ENCODE measurements around the gene OOSP4A. TPM values are rescaled to one million over a fixed set of nuclear protein-coding genes. Genes with fewer than 3 reads are reported as not detected.

Gene OOSP4A
- total RNA-seq, 5 donors from 2014 or later (not counting 1 experiment from before 2014, with no cell fraction given), result not detected

- no peak overlapping the region for H3K27ac Mint-ChIP-seq
- no peak overlapping the region for H3K4me3 Mint-ChIP-seq
- Histone ChIP-seq H3K4me1 (ENCODE audit: control insufficient read depth in 1 of 2, extremely low read depth in 1 of 2, insufficient read depth in 2 of 2, low read length in 2 of 2) (no peaks in the 10 kb centered on the region), H3K27me3 (replicated peaks in 1 of 2; ENCODE audit: control insufficient read depth in 2 of 2, extremely low read depth in 1 of 2, insufficient read depth in 2 of 2, low read length in 1 of 2) (no peaks in the 10 kb centered on the region), H3K27ac (ENCODE audit: low read length) (no peak overlapping the region), H3K36me3 (ENCODE audit: control insufficient read depth in 2 of 2, extremely low read depth in 1 of 2, insufficient read depth in 1 of 2, low read length in 1 of 2) (no peaks in the 10 kb centered on the region), H3K4me3 (ENCODE audit: control insufficient read depth in 1 of 2, extremely low read depth in 1 of 2, low read length in 1 of 2) (no peak overlapping the region), H3K9me3 (no peaks in the 10 kb centered on the region)
- CTCF ChIA-PET, result no interaction called here
- H3K27me3 Mint-ChIP-seq, result peaks cover 8 to 9% of the 10 kb centered on the region in 2 donors
- no peaks in the 10 kb centered on the region for H3K9me3 Mint-ChIP-seq
- POLR2A ChIA-PET, result no interaction called here
- no peak for ATAC-seq (replicated peaks in 1 of 4)
- H3K36me3 Mint-ChIP-seq, result no peaks in the 10 kb centered on the region
- no peak for DNase-seq
- no CpG with 5 or more reads among the region's 3 CpGs for WGBS (ENCODE audit: insufficient coverage)
- H3K4me1 Mint-ChIP-seq, result no peaks in the 10 kb centered on the region
These were observed 9.5 kb upstream of the OOSP4A start for GRCh38 chr11:59954219-59954847.

GRCh38 chr11:59957094-59957493, 6.7 kb upstream of the OOSP4A start:
- H3K4me3 Mint-ChIP-seq, result no peak overlapping the region
- H3K9me3 Mint-ChIP-seq, result no peaks in the 10 kb centered on the region
- H3K27me3 Mint-ChIP-seq, result peaks cover 5 to 11% of the 10 kb centered on the region in 2 donors
- H3K4me1 Mint-ChIP-seq, result no peaks in the 10 kb centered on the region
- ATAC-seq (replicated peaks in 1 of 4), result no peak
- Histone ChIP-seq H3K4me3 (ENCODE audit: control insufficient read depth in 1 of 2, extremely low read depth in 1 of 2, low read length in 1 of 2) (no peak overlapping the region), H3K9me3 (no peaks in the 10 kb centered on the region), H3K27me3 (replicated peaks in 1 of 2; ENCODE audit: control insufficient read depth in 2 of 2, extremely low read depth in 1 of 2, insufficient read depth in 2 of 2, low read length in 1 of 2) (no peaks in the 10 kb centered on the region), H3K27ac (ENCODE audit: low read length) (no peak overlapping the region), H3K36me3 (ENCODE audit: control insufficient read depth in 2 of 2, extremely low read depth in 1 of 2, insufficient read depth in 1 of 2, low read length in 1 of 2) (no peaks in the 10 kb centered on the region), H3K4me1 (ENCODE audit: control insufficient read depth in 1 of 2, extremely low read depth in 1 of 2, insufficient read depth in 2 of 2, low read length in 2 of 2) (no peaks in the 10 kb centered on the region)
- no peaks in the 10 kb centered on the region for H3K36me3 Mint-ChIP-seq
- WGBS (ENCODE audit: insufficient coverage), result no CpG with 5 or more reads among the region's 4 CpGs
- ChIA-PET CTCF (no interaction called here), POLR2A (no interaction called here)
- H3K27ac Mint-ChIP-seq, result no peak overlapping the region
- no peak for DNase-seq

- no peak for DNase-seq
- Histone ChIP-seq H3K27me3 (replicated peaks in 1 of 2; ENCODE audit: control insufficient read depth in 2 of 2, extremely low read depth in 1 of 2, insufficient read depth in 2 of 2, low read length in 1 of 2) (no peaks in the 10 kb centered on the region), H3K27ac (ENCODE audit: low read length) (no peak overlapping the region), H3K4me1 (ENCODE audit: control insufficient read depth in 1 of 2, extremely low read depth in 1 of 2, insufficient read depth in 2 of 2, low read length in 2 of 2) (no peaks in the 10 kb centered on the region), H3K4me3 (ENCODE audit: control insufficient read depth in 1 of 2, extremely low read depth in 1 of 2, low read length in 1 of 2) (no peak overlapping the region), H3K9me3 (no peaks in the 10 kb centered on the region), H3K36me3 (ENCODE audit: control insufficient read depth in 2 of 2, extremely low read depth in 1 of 2, insufficient read depth in 1 of 2, low read length in 1 of 2) (no peaks in the 10 kb centered on the region)
- no peak for ATAC-seq (replicated peaks in 1 of 4)
- no peaks in the 10 kb centered on the region for H3K9me3 Mint-ChIP-seq
- ChIA-PET POLR2A (no interaction called here), CTCF (no interaction called here)
- no peak overlapping the region for H3K4me3 Mint-ChIP-seq
- 50% methylated on average over 3 of the region's 9 CpGs for WGBS (ENCODE audit: insufficient coverage)
- no peak overlapping the region for H3K27ac Mint-ChIP-seq
- no peaks in the 10 kb centered on the region for H3K36me3 Mint-ChIP-seq
- peaks cover 5 to 15% of the 10 kb centered on the region in 2 donors for H3K27me3 Mint-ChIP-seq
- no peaks in the 10 kb centered on the region for H3K4me1 Mint-ChIP-seq
These were observed 3.1 kb upstream of the OOSP4A start for GRCh38 chr11:59960502-59961381.

GRCh38 chr11:59962107-59962482, 1.7 kb upstream of the OOSP4A start:
- Histone ChIP-seq H3K36me3 (ENCODE audit: control insufficient read depth in 2 of 2, extremely low read depth in 1 of 2, insufficient read depth in 1 of 2, low read length in 1 of 2) (no peaks in the 10 kb centered on the region), H3K9me3 (no peaks in the 10 kb centered on the region), H3K27ac (ENCODE audit: low read length) (no peak overlapping the region), H3K27me3 (replicated peaks in 1 of 2; ENCODE audit: control insufficient read depth in 2 of 2, extremely low read depth in 1 of 2, insufficient read depth in 2 of 2, low read length in 1 of 2) (no peaks in the 10 kb centered on the region), H3K4me1 (ENCODE audit: control insufficient read depth in 1 of 2, extremely low read depth in 1 of 2, insufficient read depth in 2 of 2, low read length in 2 of 2) (no peaks in the 10 kb centered on the region), H3K4me3 (ENCODE audit: control insufficient read depth in 1 of 2, extremely low read depth in 1 of 2, low read length in 1 of 2) (no peak overlapping the region)
- H3K4me3 Mint-ChIP-seq, result no peak overlapping the region
- H3K27me3 Mint-ChIP-seq, result peaks cover 0 to 14% of the 10 kb centered on the region in 2 donors
- ChIA-PET CTCF (no interaction called here), POLR2A (no interaction called here)
- no peaks in the 10 kb centered on the region for H3K36me3 Mint-ChIP-seq
- no peaks in the 10 kb centered on the region for H3K9me3 Mint-ChIP-seq
- H3K27ac Mint-ChIP-seq, result no peak overlapping the region
- ATAC-seq (replicated peaks in 1 of 4) (no peak), DNase-seq (no peak)
- whole genome bisulfite sequencing (ENCODE audit: insufficient coverage), result 60% methylated on average over 1 of the region's 2 CpGs
- H3K4me1 Mint-ChIP-seq, result no peaks in the 10 kb centered on the region

GRCh38 chr11:59965424-59965823, 1.6 kb downstream of the OOSP4A start:
- Mint-ChIP-seq H3K27me3 (peaks cover 4 to 8% of the 10 kb centered on the region in 2 donors), H3K4me3 (no peak overlapping the region), H3K27ac (no peak overlapping the region), H3K4me1 (no peaks in the 10 kb centered on the region), H3K36me3 (no peaks in the 10 kb centered on the region), H3K9me3 (no peaks in the 10 kb centered on the region)
- ChIA-PET POLR2A (no interaction called here), CTCF (no interaction called here)
- ATAC-seq (replicated peaks in 1 of 4), result no peak
- Histone ChIP-seq H3K27me3 (replicated peaks in 1 of 2; ENCODE audit: control insufficient read depth in 2 of 2, extremely low read depth in 1 of 2, insufficient read depth in 2 of 2, low read length in 1 of 2) (no peaks in the 10 kb centered on the region), H3K9me3 (no peaks in the 10 kb centered on the region), H3K4me1 (ENCODE audit: control insufficient read depth in 1 of 2, extremely low read depth in 1 of 2, insufficient read depth in 2 of 2, low read length in 2 of 2) (no peaks in the 10 kb centered on the region), H3K4me3 (ENCODE audit: control insufficient read depth in 1 of 2, extremely low read depth in 1 of 2, low read length in 1 of 2) (no peak overlapping the region), H3K36me3 (ENCODE audit: control insufficient read depth in 2 of 2, extremely low read depth in 1 of 2, insufficient read depth in 1 of 2, low read length in 1 of 2) (no peaks in the 10 kb centered on the region), H3K27ac (ENCODE audit: low read length) (no peak overlapping the region)
- no peak for DNase-seq
- 90% methylated on average over 4 of the region's 7 CpGs for WGBS (ENCODE audit: insufficient coverage)

- no peaks in the 10 kb centered on the region for H3K9me3 Mint-ChIP-seq
- Histone ChIP-seq H3K4me1 (ENCODE audit: control insufficient read depth in 1 of 2, extremely low read depth in 1 of 2, insufficient read depth in 2 of 2, low read length in 2 of 2) (no peaks in the 10 kb centered on the region), H3K4me3 (ENCODE audit: control insufficient read depth in 1 of 2, extremely low read depth in 1 of 2, low read length in 1 of 2) (no peak overlapping the region), H3K9me3 (no peaks in the 10 kb centered on the region), H3K27me3 (replicated peaks in 1 of 2; ENCODE audit: control insufficient read depth in 2 of 2, extremely low read depth in 1 of 2, insufficient read depth in 2 of 2, low read length in 1 of 2) (no peaks in the 10 kb centered on the region), H3K36me3 (ENCODE audit: control insufficient read depth in 2 of 2, extremely low read depth in 1 of 2, insufficient read depth in 1 of 2, low read length in 1 of 2) (no peaks in the 10 kb centered on the region), H3K27ac (ENCODE audit: low read length) (no peak overlapping the region)
- ATAC-seq (replicated peaks in 1 of 4), result no peak
- H3K4me1 Mint-ChIP-seq, result no peaks in the 10 kb centered on the region
- H3K27me3 Mint-ChIP-seq, result peaks cover 4 to 8% of the 10 kb centered on the region in 2 donors
- H3K27ac Mint-ChIP-seq, result no peak overlapping the region
- POLR2A ChIA-PET, result no interaction called here
- no peak for DNase-seq
- CTCF ChIA-PET, result no interaction called here
- H3K36me3 Mint-ChIP-seq, result no peaks in the 10 kb centered on the region
- no CpG with 5 or more reads among the region's 3 CpGs for WGBS (ENCODE audit: insufficient coverage)
- H3K4me3 Mint-ChIP-seq, result no peak overlapping the region
These were observed 2.4 kb downstream of the OOSP4A start for GRCh38 chr11:59966201-59966600.
